Measurements from ENCODE around the gene PLA2G4D.

The PLA2G4D gene

GRCh38 chr15:42121682-42122081 lies 27.3 kb upstream of the PLA2G4D start:
- TF ChIP-seq, protein P1, sequence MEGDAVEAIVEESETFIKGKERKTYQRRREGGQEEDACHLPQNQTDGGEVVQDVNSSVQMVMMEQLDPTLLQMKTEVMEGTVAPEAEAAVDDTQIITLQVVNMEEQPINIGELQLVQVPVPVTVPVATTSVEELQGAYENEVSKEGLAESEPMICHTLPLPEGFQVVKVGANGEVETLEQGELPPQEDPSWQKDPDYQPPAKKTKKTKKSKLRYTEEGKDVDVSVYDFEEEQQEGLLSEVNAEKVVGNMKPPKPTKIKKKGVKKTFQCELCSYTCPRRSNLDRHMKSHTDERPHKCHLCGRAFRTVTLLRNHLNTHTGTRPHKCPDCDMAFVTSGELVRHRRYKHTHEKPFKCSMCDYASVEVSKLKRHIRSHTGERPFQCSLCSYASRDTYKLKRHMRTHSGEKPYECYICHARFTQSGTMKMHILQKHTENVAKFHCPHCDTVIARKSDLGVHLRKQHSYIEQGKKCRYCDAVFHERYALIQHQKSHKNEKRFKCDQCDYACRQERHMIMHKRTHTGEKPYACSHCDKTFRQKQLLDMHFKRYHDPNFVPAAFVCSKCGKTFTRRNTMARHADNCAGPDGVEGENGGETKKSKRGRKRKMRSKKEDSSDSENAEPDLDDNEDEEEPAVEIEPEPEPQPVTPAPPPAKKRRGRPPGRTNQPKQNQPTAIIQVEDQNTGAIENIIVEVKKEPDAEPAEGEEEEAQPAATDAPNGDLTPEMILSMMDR (IDR thresholded peaks at IDR 0.05; ENCODE audit: low read depth, low read length) = no peak
- no peak for DNase-seq (ENCODE audit: extremely low read depth, low read depth)

- DNase-seq (ENCODE audit: extremely low read depth, low read depth) = no peak
- TF ChIP-seq, protein P1 (IDR thresholded peaks at IDR 0.05; ENCODE audit: low read depth, low read length) = no peak
Measured at GRCh38 chr15:42121021-42121420, 26.7 kb upstream of the PLA2G4D start.

GRCh38 chr15:42120285-42120684 lies 25.9 kb upstream of the PLA2G4D start:
- TF ChIP-seq, protein P1 (IDR thresholded peaks at IDR 0.05; ENCODE audit: low read depth, low read length) = no peak
- no peak for DNase-seq (ENCODE audit: extremely low read depth, low read depth)

DNA sequence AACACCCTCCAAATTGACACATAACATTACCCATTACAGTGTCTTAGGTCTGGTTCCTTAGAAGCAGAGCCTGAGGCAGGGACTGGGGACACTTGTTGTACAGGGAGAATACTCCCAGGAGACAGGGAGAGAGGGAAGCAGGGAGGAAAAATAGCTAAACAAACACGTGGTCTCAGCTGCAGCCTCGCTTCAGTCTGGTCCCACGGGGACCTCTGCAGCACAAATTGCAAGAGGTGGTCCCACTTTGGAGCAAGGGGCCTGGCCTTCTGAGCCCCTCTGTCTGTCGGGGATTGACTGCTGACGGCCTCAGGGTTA lies 25.0 kb upstream of the PLA2G4D start:
- TF ChIP-seq, protein P1 (IDR thresholded peaks at IDR 0.05; ENCODE audit: low read depth, low read length) = no peak
- no peak for DNase-seq (ENCODE audit: extremely low read depth, low read depth)

GRCh38 chr15:42118650-42119445 lies 24.5 kb upstream of the PLA2G4D start:
- DNase-seq (ENCODE audit: extremely low read depth, low read depth) = no peak
- TF ChIP-seq, protein P1 (IDR thresholded peaks at IDR 0.05; ENCODE audit: low read depth, low read length) = no peak

- DNase-seq (ENCODE audit: extremely low read depth, low read depth) = no peak
- TF ChIP-seq, protein P1 (IDR thresholded peaks at IDR 0.05; ENCODE audit: low read depth, low read length) = no peak
Measured at GRCh38 chr15:42111924-42112323, 17.6 kb upstream of the PLA2G4D start.

- TF ChIP-seq, protein P1 (IDR thresholded peaks at IDR 0.05; ENCODE audit: low read depth, low read length) = no peak
- no peak for DNase-seq (ENCODE audit: extremely low read depth, low read depth)
Measured at GRCh38 chr15:42110367-42110766, 16.0 kb upstream of the PLA2G4D start.
